Measurements from ENCODE around the gene KIF18B. TPM values are rescaled to one million over a fixed set of nuclear protein-coding genes. Genes with fewer than 3 reads are reported as not detected.
A peak's percentile ranks its signal among the peaks of the same experiment; 100 is the strongest.

The KIF18B gene
- 0.08 and 10.8 TPM in 2 replicates for total RNA-seq (ENCODE audit: low replicate concordance)

GRCh38 chr17:44947461-44948314 is at the start of gene KIF18B:
Gene KIF18B (minus strand): TSS chr17:44947773. CDS start chr17:44936344, 11,429 bp downstream.
- DNase-seq (ENCODE audit: low read depth): peak; percentile 96
- no peak for TF ChIP-seq CTCF (IDR thresholded peaks at IDR 0.05; ENCODE audit: insufficient read depth, low read length)
- peak within 1 kb of the TSS; percentile 89 for H3K4me3 ChIP-seq (ENCODE audit: low read depth, low read length)

- no peak for DNase-seq (ENCODE audit: low read depth)
- no peak for TF ChIP-seq CTCF (IDR thresholded peaks at IDR 0.05; ENCODE audit: insufficient read depth, low read length)
- H3K4me3 ChIP-seq (ENCODE audit: low read depth, low read length): no peak overlapping the region
These were observed 48.7 kb upstream of the KIF18B start for GRCh38 chr17:44996304-44996703.

GRCh38 chr17:44995436-44996001 is 47.9 kb upstream of the KIF18B start:
- DNase-seq (ENCODE audit: low read depth): no peak
- no peak for TF ChIP-seq CTCF (IDR thresholded peaks at IDR 0.05; ENCODE audit: insufficient read depth, low read length)
- H3K4me3 ChIP-seq (ENCODE audit: low read depth, low read length): no peak overlapping the region

- DNase-seq (ENCODE audit: low read depth): no peak
- TF ChIP-seq CTCF (IDR thresholded peaks at IDR 0.05; ENCODE audit: insufficient read depth, low read length): no peak
- H3K4me3 ChIP-seq (ENCODE audit: low read depth, low read length): no peak overlapping the region
These were observed 44.8 kb upstream of the KIF18B start for GRCh38 chr17:44992242-44992939.

GRCh38 chr17:44990994-44991393 is 43.4 kb upstream of the KIF18B start:
- no peak for TF ChIP-seq CTCF (IDR thresholded peaks at IDR 0.05; ENCODE audit: insufficient read depth, low read length)
- no peak for DNase-seq (ENCODE audit: low read depth)
- H3K4me3 ChIP-seq (ENCODE audit: low read depth, low read length): no peak overlapping the region

GRCh38 chr17:44989552-44990138 is 42.1 kb upstream of the KIF18B start:
- no peak for TF ChIP-seq CTCF (IDR thresholded peaks at IDR 0.05; ENCODE audit: insufficient read depth, low read length)
- H3K4me3 ChIP-seq (ENCODE audit: low read depth, low read length): no peak overlapping the region
- no peak for DNase-seq (ENCODE audit: low read depth)
